Fibroblast of skin of right quadriceps (primary cell): Measurements from ENCODE around the gene PID1.
A peak's percentile ranks its signal among the peaks of the same experiment; 100 is the strongest.

Experiments
- DNase-seq: peaks from one replicate; pipeline ENCODE4 v3.0.0-alpha.2; 2013

The PID1 gene

DNA sequence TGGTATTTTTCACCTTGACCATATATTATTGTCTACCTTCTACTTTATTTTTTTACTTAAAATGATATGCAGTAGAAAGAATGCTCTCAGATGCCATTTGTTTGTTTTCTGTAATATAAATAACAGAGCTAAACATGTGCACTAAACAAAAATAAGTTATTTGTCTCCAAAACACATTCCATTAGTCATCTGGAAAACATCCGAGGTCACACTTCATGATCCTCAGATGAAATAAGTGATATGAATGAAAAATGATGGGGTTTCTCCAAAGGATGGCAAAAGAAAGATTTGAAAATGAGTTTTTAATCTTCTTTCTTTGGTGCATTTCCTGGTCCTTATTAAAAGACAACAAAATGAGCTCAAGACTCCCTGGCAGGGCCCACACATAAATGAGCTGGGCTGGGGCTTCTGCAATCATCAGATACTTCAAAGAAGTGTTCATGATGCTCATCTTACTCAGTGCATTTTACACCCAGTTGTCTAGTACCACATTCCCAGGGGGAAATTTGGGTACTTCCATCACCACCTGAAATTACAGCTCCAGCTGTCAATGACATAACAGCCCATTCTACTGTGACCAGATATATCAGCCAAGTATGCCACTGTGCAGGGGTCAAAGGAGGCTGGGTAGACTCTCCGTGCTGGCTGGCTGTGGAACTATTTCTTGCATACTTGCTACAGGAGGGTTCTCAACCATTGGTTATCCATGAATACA is 283.5 kb downstream of the PID1 start:
- peak; percentile 1 for DNase-seq

DNA sequence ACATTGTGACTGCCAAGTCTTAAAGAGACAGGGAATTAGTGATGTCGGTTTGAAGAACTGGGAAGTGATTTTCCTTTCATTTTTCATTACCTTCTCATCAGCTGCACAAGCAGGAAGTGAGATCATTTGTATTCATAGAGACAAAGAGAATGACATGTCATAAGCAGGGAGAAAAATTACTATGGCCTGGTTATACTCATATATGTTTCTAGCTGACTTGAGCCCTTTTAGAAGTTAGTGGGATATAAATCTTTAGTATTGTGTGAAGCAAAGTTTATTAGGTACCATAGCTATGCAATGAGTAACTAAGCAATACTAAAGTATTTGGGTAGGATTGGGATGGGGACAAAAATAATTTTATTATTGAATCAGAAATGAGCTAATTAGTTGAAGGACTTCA is 284.1 kb downstream of the PID1 start:
- peak; percentile 24 for DNase-seq

DNA sequence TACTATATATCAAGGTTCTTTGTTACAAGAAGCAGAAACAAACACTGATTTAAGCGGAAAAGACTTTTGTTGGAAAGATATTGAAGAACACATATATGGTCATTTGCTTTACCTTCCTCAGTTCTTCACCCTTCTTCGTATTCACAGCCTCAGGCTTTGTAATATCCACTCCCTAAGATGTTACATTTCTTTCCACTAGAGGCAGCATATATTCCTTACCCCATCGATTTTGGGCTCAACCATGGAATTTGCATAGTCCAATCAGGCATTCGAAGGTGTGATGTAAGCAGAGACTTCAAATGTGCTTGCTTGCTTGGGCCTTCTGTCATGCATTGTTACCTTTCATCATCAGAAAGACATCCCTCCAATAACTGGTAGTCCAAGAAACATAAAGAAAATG is 287.4 kb downstream of the PID1 start:
- DNase-seq: no peak

DNA sequence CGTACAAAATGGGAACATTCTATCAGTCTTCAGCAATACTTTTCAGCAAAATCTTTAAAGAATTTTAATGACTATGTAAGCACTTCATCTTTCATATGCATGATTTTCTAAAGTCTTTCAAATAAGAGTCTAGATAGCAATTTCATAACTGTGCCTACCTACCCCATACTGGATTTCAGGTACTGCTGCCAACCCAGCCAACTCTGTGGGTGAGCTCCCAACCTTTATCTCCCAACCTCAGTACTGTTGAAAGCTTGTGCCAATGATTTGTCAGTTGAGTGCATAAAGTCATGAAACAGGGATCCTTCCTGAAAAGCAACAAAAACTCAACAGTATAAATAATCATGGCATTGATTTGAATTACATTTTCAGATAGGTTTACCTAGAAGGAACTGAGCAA is 296.9 kb downstream of the PID1 start:
- DNase-seq: no peak
